TTC549 (cell line): Measurements from ENCODE around the gene POLR2M.

Experiments
- FAIRE-seq: peaks from 2 replicates; lab custom pipeline; 2012; peaks lifted over from hg19 to GRCh38; lab: Jason Lieb, UNC

Gene POLR2M

DNA sequence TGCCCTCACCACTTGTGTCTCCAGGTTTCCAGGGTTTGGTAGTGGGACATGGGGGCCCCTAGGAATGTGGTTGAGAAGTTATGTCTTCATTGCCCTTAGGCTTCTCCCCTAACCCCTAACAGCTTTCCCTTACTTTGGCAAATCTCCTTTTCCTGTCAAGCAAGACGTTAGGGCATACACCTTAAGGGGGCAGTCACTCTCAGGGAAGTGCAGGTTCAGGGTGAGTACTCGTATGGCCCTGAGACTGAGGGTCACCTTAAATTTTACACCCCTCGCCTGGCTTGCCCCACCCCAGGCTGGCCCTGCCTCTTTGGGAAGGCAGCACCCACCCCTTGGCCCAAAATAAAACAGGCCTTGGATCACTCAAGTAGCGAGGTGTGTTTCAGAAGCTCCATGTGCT lies 33.5 kb downstream of the POLR2M start:
- no peak for FAIRE-seq

DNA sequence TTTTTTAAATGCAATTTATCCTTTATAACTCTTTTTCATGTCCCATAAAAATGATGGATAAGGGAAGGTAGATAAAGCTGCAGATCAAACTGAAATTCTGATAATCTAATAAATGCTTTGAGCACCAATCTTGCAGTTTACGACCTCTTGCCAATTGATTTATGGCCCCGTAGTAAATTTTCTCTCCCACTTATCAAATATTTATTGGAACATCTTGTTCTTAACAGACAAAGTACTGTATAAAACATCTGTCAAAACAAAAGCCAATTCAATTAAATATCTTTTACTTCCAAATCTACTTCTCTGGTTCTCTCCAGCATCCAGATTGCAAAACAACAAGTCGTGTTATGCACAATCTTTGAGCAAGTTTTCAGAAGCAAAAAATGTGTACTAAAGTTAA lies 34.6 kb downstream of the POLR2M start:
- no peak for FAIRE-seq

DNA sequence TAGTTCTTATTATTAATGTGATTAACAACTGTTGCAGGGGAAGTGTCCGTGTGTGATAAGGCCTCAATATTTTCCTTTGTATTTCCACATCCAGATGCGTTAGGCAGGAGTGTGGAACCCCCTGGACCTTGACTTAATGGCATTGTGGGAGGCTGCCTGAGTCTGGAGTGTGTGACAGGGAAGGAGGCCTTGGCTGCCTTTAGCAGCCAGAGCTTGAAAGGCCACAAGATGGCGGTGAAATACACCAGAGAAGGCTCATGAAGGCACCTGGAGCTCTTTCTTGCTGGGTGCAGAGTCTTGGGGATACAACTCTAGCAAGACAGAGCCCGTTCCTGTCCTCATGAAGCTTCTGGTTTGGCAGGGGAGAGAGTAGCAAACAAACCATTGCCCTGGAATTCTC lies 36.9 kb downstream of the POLR2M start:
- FAIRE-seq, result no peak

DNA sequence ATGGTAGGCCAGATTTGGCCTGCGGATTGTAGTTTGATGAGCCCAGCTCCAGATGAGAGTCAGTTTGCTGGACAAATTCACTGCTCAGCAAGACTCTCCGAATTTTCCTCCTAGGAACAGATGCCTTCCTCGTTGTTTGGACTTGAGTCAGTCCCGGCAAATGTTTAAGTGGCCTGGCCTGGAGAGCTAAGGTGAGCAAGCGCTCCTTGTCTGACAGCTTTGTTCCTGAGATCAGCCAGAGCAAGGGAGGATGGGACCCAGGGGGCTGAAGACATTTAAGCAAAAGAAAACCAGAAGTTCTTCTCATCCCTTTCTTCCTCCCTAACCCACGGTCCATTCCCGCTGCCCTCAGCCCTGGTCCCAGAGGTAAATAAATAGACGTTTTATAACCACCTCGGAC lies 40.3 kb downstream of the POLR2M start:
- no peak for FAIRE-seq

DNA sequence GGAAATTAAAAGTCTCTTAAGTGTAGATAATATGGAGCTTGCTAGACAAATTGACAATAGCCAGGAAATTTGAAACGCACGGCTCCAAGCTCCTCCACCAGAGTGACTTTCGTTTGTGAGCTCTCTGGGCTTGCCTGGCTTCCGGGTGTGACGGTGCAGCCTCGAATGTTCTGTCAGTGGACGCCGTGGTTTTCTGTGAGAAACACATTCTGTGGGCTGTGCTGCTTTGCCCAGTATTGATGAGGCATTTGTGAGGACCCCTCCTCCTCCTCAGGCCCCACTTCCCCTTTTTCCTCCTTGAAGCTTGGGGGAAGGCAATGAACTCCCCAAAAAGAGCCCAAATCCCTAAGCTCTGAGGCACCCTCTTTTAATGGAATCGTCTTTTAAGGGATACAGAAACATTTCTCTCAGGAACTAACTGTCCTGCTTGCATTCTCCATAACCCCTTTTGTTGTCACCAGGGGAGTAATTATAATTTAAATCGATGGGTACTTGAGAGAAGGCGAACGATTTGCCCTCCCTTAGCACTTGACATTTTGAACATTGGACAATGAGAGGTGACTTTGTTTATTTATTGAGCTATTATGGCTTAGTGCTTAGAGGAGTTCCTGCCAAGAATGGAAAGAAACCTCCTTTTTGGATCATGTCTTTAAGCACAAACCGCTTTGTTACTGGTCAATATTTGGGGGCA lies 40.8 kb downstream of the POLR2M start:
- no peak for FAIRE-seq

- FAIRE-seq, result no peak
Measured at GRCh38 chr15:57751177-57751800, 44.8 kb downstream of the POLR2M start.

DNA sequence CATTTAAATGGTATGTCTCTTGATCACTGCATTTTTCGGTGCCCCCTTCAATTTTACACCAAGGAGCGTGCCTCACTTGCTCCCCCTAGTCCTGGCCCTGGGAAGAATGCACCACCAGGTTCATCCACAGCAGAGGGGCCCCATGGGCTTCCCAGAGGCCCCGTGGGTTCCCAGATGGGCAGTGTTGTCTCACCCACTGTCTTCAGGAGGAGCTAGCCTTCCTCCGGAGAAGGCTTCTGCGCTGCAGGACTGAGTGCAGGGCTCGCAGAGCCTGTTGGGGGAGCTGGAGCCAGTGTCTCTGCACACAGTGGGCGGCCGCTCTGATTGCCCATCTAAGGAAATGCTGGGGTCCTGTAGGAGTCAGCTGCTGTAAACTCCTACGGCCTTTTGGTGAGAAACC lies 45.9 kb downstream of the POLR2M start:
- no peak for FAIRE-seq

DNA sequence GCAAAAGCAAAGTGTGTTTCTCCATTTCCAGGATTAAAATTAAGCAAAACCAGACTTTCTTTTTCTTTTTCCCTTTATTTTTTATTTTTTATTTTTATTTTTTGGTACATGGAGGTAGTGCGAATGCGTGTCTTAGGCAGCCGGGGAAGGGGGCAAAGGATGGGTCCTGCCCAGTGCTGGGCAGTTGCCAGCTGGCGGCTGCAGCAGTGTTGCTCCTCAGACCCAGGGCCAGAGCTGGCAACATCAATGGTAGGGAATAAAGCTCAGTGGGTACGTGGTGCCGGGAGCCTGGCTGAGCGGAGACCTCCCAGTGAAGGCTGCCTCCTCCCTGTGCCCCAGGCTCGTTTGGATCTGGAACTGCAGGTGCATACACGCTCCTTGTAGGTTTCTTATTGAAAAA lies 46.3 kb downstream of the POLR2M start:
- FAIRE-seq, result no peak

GRCh38 chr15:57756466-57756865 lies 50.0 kb downstream of the POLR2M start:
- FAIRE-seq, result no peak

DNA sequence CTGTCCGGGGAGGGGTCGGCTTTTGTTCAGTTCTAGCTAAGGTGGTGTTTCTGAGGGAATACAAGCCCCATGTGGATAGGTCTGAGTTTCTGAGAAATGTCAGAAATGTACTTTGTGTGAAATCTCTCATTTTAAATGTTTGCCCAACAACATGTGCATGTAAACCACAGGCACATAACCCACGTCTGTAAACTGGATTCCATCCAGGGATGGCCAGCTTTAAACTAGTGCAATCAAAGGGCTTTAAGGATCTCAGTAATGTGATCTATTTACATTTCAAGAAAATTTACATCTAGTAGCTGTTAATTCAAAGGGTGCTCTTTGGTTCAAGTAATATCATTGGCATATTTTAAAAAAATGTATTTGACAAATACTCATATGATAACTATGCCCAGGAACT lies 52.0 kb downstream of the POLR2M start:
- no peak for FAIRE-seq

DNA sequence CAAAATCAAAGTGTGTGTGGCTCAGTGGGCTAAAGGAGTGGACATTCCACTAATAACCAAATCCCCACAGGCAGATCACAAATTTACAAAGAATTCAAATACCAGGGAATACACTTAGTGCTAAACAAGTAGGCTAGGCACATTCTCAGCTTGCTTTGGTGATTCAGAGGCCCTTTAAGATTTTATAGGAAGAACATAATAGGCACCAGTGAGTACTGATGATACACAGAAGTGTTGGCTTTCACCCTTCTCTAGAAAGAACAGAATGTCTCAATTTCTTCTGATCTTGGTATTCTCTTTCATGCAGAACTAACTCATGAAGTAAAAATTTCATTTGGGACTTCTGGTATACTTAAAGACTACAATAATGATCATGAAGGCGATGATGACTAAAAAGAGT lies 55.0 kb downstream of the POLR2M start:
- FAIRE-seq, result no peak

DNA sequence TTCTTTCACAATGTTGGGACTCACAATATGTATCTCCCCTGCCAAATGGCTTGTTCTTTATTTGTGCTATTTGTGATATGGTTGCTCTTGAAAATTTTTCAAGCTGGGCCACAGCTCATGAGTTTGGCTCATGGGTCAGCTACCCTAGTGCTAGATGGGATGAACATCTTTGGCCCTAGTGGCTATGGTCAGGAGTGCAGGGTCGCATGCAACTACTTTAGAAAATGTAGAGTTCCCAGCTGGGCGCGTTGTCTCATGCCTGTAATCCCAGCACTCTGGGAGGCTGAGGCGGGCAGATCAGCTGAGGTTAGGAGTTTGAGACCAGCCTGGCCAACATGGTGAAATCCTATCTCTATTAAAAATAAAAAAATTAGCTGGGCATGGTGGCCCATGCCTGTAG lies 55.8 kb downstream of the POLR2M start:
- FAIRE-seq, result no peak

DNA sequence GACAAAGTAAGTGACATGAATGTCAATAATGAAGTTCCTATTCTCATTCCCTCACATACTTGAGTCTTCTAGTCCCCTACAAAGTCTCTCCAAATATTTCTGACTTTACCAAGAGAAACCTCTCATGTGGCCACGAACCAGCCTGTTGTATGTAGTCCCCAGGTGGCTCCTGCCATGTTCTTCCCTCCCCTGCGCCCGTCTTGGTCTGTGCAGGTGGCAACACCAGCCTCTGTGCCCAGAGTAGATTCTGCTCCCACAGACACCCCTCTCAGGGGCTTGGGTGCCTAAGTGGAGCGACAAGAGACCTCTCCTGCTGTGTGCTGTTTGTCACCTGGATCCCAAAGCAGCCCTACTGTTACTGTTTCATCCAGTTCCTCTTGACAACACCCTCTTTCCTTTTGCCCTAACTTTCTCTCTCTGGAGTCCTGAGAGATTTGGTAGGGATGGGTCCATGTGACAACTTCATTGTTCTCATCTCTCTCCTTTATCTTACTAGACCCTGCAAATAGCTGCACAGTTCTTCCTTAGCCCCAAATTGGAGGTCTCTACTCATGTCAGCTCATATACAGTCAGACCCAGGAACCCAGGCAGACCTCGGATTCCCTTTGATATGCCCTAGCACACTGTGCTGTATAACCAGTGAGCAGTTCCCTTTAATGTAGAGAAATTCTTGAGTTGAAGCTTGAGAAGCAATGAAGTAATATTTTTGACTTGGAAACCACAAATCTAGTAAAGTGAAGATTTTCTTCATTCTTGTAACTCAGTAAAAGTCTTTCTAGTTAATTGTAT lies 56.9 kb downstream of the POLR2M start:
- FAIRE-seq, result no peak
